T-helper 2 cell treated with Interferon-gamma antibody and Interleukin-4, amounts not matched to agents 5 μg/mL and 100 μg/mL, for 36 hours (primary cell): ENCODE results near the gene NOS1.
"Not testable (repeated sequence)": the region's sequence is repeated elsewhere in the genome, so short reads cannot be mapped to it uniquely, and the experiment has no call there.

ENCODE experiments used
- DNase-seq: peaks from one replicate; pipeline ENCODE4 v3.0.0; 2021; ENCODE audit warnings: low spot score
- H3K27ac Mint-ChIP-seq: one replicate; pipeline ENCODE4 v1.8.0; 2021; ENCODE audit warnings: mild to moderate bottlenecking, mixed read lengths
- H3K27me3 Mint-ChIP-seq: one replicate; pipeline ENCODE4 v1.8.0; 2021; ENCODE audit warnings: low read depth, mixed read lengths
- H3K36me3 Mint-ChIP-seq: one replicate; pipeline ENCODE4 v1.8.0; 2021; ENCODE audit warnings: low read depth, mixed read lengths
- H3K4me1 Mint-ChIP-seq: one replicate; pipeline ENCODE4 v1.8.0; 2021; ENCODE audit warnings: low read depth, mixed read lengths
- H3K4me3 Mint-ChIP-seq: one replicate; pipeline ENCODE4 v1.8.0; 2022; ENCODE audit warnings: mild to moderate bottlenecking, moderate library complexity, mixed read lengths
- H3K9me3 Mint-ChIP-seq: one replicate; pipeline ENCODE4 v1.8.0; 2021; ENCODE audit warnings: mixed read lengths

The NOS1 gene

GRCh38 chr12:117241697-117242096 is 119.7 kb downstream of the NOS1 start:
- DNase-seq = no peak
- H3K9me3 Mint-ChIP-seq = no peaks in the 10 kb centered on the region
- H3K27me3 Mint-ChIP-seq = no peaks in the 10 kb centered on the region
- H3K4me3 Mint-ChIP-seq = no peak overlapping the region
- no peak overlapping the region for H3K27ac Mint-ChIP-seq
- no peaks in the 10 kb centered on the region for H3K36me3 Mint-ChIP-seq
- no peaks in the 10 kb centered on the region for H3K4me1 Mint-ChIP-seq

DNA sequence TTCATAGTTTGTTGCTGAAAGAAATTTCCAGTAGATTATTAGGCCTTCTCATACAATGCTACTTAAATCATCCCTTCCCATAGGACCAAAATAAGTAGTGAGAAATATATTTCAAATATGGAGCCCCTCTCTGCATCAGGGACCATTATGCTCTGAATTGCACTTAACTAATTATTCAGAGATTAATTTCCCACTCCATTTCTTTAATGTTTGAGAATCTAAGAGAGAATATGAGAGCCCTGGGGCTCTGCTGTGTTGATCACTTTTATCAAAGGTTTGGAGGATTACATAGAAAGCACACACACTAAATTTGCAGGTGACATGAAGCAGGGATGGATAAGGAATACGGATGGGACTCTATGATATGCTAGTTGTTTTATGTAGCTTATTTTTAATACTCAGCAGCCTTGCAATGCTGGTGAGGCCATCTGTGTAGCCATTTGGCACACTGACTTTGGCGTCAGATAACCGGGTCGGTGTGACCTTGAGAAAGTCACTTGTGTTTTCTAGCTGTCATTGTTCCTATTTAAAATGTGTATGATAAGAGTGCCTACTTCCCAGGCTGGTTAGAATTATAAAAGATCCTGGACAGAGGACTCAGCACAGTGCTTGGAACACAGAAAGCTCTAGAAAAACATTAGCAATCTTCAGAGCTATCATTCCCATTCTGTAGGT is 121.2 kb downstream of the NOS1 start:
- no peak overlapping the region for H3K4me3 Mint-ChIP-seq
- H3K27me3 Mint-ChIP-seq = no peaks in the 10 kb centered on the region
- no peak overlapping the region for H3K27ac Mint-ChIP-seq
- no peaks in the 10 kb centered on the region for H3K36me3 Mint-ChIP-seq
- DNase-seq = no peak
- no peaks in the 10 kb centered on the region for H3K9me3 Mint-ChIP-seq
- H3K4me1 Mint-ChIP-seq = no peaks in the 10 kb centered on the region

DNA sequence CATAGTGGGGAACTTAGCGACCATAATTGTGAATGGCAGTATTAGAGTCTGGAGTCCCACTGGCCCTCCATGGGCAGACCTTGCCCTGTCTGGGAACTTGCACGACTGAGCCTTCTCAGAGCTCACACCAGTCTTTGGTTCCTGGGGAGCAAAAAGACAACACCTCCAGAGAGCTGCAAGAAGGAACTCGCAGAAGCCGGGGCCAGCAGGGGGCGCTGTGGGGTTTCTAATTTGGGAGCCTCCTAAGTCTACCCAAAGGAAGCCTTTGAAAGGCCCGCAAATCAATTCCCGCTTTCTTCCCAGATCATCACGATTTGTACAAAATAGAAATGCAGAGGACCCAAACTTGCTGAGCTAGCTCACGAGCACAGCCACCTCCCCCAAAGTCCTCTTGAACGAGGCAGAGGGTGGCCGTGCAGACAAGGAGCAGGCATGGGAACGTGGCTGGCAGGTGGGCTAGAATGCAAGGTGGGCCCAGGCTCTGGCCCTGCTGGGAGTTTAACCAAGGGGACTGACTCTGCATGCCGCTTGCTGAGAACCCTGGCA is 124.9 kb downstream of the NOS1 start:
- Mint-ChIP-seq H3K36me3 (no peaks in the 10 kb centered on the region), H3K27ac (no peak overlapping the region), H3K4me1 (no peaks in the 10 kb centered on the region), H3K9me3 (no peaks in the 10 kb centered on the region), H3K27me3 (no peaks in the 10 kb centered on the region), H3K4me3 (no peak overlapping the region)
- DNase-seq = peak; percentile 65

DNA sequence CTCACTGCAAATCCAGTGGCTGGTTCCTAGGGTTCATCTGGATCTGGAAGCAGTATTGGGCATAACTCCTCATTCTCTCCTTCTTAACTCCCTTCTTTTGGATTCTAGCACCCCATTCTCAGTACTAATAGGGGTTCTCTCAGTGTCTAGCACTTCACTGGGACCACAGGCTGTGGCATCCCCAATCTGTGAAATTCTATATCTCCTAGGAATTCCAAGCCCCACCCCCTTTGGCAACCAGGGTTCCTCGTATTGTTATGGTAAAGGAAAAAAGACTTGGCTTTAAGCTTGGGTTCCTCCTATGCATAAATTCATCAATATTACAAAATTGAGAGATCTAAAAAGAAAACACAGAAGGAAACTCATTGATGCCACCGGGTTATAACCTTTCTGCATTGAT is 126.2 kb downstream of the NOS1 start:
- Mint-ChIP-seq H3K27ac (no peak overlapping the region), H3K4me1 (no peaks in the 10 kb centered on the region), H3K36me3 (no peaks in the 10 kb centered on the region), H3K4me3 (no peak overlapping the region), H3K9me3 (no peaks in the 10 kb centered on the region), H3K27me3 (no peaks in the 10 kb centered on the region)
- no peak for DNase-seq

DNA sequence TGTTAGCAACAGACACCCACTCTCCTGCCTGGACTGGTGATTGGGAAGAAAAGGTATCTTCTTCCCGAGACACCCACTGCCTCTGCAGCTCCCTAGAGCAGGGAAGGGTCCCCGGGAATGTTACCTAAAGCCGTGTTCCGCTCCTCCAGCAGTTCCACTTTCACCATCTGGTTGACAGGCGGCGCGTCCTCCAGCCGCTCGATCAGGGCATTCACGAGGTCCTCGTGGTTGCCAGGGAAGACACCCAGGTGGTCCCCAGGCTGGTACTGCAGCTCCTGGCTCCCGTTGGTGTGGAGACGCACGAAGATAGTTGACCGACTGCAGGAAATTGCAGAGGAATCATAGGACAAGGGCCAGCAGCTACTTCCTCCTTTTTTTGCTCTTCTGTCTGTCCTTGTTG is 127.0 kb downstream of the NOS1 start:
- DNase-seq = no peak
- no peaks in the 10 kb centered on the region for H3K27me3 Mint-ChIP-seq
- H3K36me3 Mint-ChIP-seq = no peaks in the 10 kb centered on the region
- H3K9me3 Mint-ChIP-seq = no peaks in the 10 kb centered on the region
- no peaks in the 10 kb centered on the region for H3K4me1 Mint-ChIP-seq
- no peak overlapping the region for H3K4me3 Mint-ChIP-seq
- H3K27ac Mint-ChIP-seq = no peak overlapping the region

GRCh38 chr12:117231750-117232149 is 129.7 kb downstream of the NOS1 start:
- no peaks in the 10 kb centered on the region for H3K27me3 Mint-ChIP-seq
- no peak overlapping the region for H3K27ac Mint-ChIP-seq
- H3K4me1 Mint-ChIP-seq = no peaks in the 10 kb centered on the region
- no peaks in the 10 kb centered on the region for H3K36me3 Mint-ChIP-seq
- no peaks in the 10 kb centered on the region for H3K9me3 Mint-ChIP-seq
- no peak overlapping the region for H3K4me3 Mint-ChIP-seq
- no peak for DNase-seq

- DNase-seq = no peak
- no peak overlapping the region for H3K4me3 Mint-ChIP-seq
- no peaks in the 10 kb centered on the region for H3K36me3 Mint-ChIP-seq
- no peaks in the 10 kb centered on the region for H3K4me1 Mint-ChIP-seq
- H3K27ac Mint-ChIP-seq = no peak overlapping the region
- H3K27me3 Mint-ChIP-seq = no peaks in the 10 kb centered on the region
- no peaks in the 10 kb centered on the region for H3K9me3 Mint-ChIP-seq
Observed at GRCh38 chr12:117228239-117228638, 133.2 kb downstream of the NOS1 start.

- H3K9me3 Mint-ChIP-seq = no peaks in the 10 kb centered on the region
- H3K4me3 Mint-ChIP-seq = no peak overlapping the region
- no peaks in the 10 kb centered on the region for H3K36me3 Mint-ChIP-seq
- no peaks in the 10 kb centered on the region for H3K4me1 Mint-ChIP-seq
- H3K27me3 Mint-ChIP-seq = no peaks in the 10 kb centered on the region
- H3K27ac Mint-ChIP-seq = no peak overlapping the region
- DNase-seq = no peak
Observed at GRCh38 chr12:117227000-117227653, 134.3 kb downstream of the NOS1 start.

- Mint-ChIP-seq H3K9me3 (no peaks in the 10 kb centered on the region), H3K4me3 (no peak overlapping the region), H3K4me1 (no peaks in the 10 kb centered on the region), H3K36me3 (no peaks in the 10 kb centered on the region), H3K27ac (no peak overlapping the region), H3K27me3 (no peaks in the 10 kb centered on the region)
- no peak for DNase-seq
Observed at GRCh38 chr12:117226505-117226904, 134.9 kb downstream of the NOS1 start.

- H3K4me3 Mint-ChIP-seq = no peak overlapping the region
Observed at GRCh38 chr12:117225179-117225578, 136.2 kb downstream of the NOS1 start.

GRCh38 chr12:117220947-117221346 is 140.5 kb downstream of the NOS1 start:
- H3K4me3 Mint-ChIP-seq, DNase-seq, H3K9me3 Mint-ChIP-seq, H3K27me3 Mint-ChIP-seq, H3K27ac Mint-ChIP-seq, H3K36me3 Mint-ChIP-seq, H3K4me1 Mint-ChIP-seq: not testable (repeated sequence)

More at GRCh38 chr12:117225179-117225578, 136.2 kb downstream of the NOS1 start:
- no peak for DNase-seq
- H3K27me3 Mint-ChIP-seq = no peaks in the 10 kb centered on the region
- no peaks in the 10 kb centered on the region for H3K9me3 Mint-ChIP-seq
- H3K36me3 Mint-ChIP-seq = no peaks in the 10 kb centered on the region
- H3K4me1 Mint-ChIP-seq = no peaks in the 10 kb centered on the region
- no peak overlapping the region for H3K27ac Mint-ChIP-seq

DNA sequence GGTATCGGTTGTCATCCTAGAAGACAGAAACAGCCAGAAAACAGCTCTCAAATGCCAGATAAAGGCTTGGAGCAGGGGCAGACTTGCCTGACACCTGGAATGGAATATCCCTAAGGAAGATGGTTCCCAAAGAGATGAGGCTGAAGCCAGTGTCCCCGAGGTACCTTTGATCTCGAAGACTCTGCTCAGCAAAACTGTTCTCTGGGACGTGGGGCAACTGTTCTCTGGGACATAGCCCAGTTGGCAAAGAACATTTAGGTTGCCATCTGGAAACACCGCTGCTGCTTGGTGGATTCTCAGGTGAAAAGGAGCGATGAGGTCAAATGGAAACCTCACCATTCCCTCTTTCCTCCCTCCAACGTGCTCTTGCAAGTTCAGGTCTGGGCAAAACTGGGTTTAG is 143.3 kb downstream of the NOS1 start:
- Mint-ChIP-seq H3K36me3 (no peaks in the 10 kb centered on the region), H3K27me3 (no peaks in the 10 kb centered on the region), H3K4me3 (no peak overlapping the region), H3K4me1 (no peaks in the 10 kb centered on the region), H3K27ac (no peak overlapping the region), H3K9me3 (no peaks in the 10 kb centered on the region)
- no peak for DNase-seq

GRCh38 chr12:117216686-117217085 is 144.7 kb downstream of the NOS1 start:
- Mint-ChIP-seq H3K27ac (no peak overlapping the region), H3K9me3 (no peaks in the 10 kb centered on the region), H3K36me3 (no peaks in the 10 kb centered on the region), H3K27me3 (peaks cover 4% of the 10 kb centered on the region), H3K4me1 (no peaks in the 10 kb centered on the region), H3K4me3 (no peak overlapping the region)
- no peak for DNase-seq

GRCh38 chr12:117214797-117215196 is 146.6 kb downstream of the NOS1 start:
- Mint-ChIP-seq H3K9me3 (no peaks in the 10 kb centered on the region), H3K36me3 (no peaks in the 10 kb centered on the region)

More at GRCh38 chr12:117214797-117215196, 146.6 kb downstream of the NOS1 start:
- H3K4me3 Mint-ChIP-seq = no peak overlapping the region
- H3K4me1 Mint-ChIP-seq = no peaks in the 10 kb centered on the region
- no peak for DNase-seq
- H3K27ac Mint-ChIP-seq = no peak overlapping the region
- H3K27me3 Mint-ChIP-seq = peaks cover 4% of the 10 kb centered on the region
